Endothelial cell of umbilical vein (primary cell): ENCODE data around the gene KRT37. TPM values are rescaled to one million over a fixed set of nuclear protein-coding genes. Genes with fewer than 3 reads are reported as not detected.

Experiments
- BruUV-seq: library from RNA; stranded (reverse); fragments of 400-500 nt; replicated peaks from 2 replicates; lab custom pipeline; 2021; lab: Mats Ljungman, UMichigan
- CTCF ChIA-PET: fragments of 300-600, 350-600 bp; sonication (Branson Sonifier 250); formaldehyde crosslinking; loops from one replicate; lab custom pipeline; 2021; ENCODE audit warnings: antibody characterized with exemption, inconsistent platforms; lab: Charles Lee
- POLR2A ChIA-PET: fragments of 300-600, 350-600 bp; sonication (Branson Sonifier 250); formaldehyde crosslinking; loops from one replicate; lab custom pipeline; 2021; ENCODE audit warnings: antibody characterized with exemption, inconsistent platforms; lab: Charles Lee
- DNase-seq: peaks from one replicate; pipeline ENCODE4 v3.0.0-alpha.2; 2011; ENCODE audit warnings: low read depth, low spot score
- FAIRE-seq: peaks from 2 replicates; lab custom pipeline; 2011; peaks lifted over from hg19 to GRCh38; lab: Jason Lieb, UNC
- H2AFZ ChIP-seq: 2 replicates; pipeline ENCODE4 v1.6.0; 2012; ENCODE audit warnings: low read depth, low read length, control low read depth, inconsistent platforms
- H3K27ac ChIP-seq: 2 replicates; pipeline ENCODE4 v1.5.1; 2011; ENCODE audit warnings: low read depth, mild to moderate bottlenecking, control low read depth, low read length, moderate library complexity; ENCODE audit not compliant: insufficient read depth
- H3K27me3 ChIP-seq, 2 experiments: 2 replicates each; pipeline versions ENCODE4 v1.6.0 to v1.6.1; 2011; ENCODE audit warnings: low read length in 2 of 2, mixed read lengths in 1 of 2; ENCODE audit not compliant: control insufficient read depth in 2 of 2, insufficient read depth in 2 of 2
- H3K36me3 ChIP-seq, 2 experiments: 2 replicates in 1 of 2; 3 replicates in 1 of 2; pipeline ENCODE4 v1.5.1; 2011; ENCODE audit warnings: low read length in 2 of 2, mild to moderate bottlenecking in 1 of 2, moderate library complexity in 1 of 2; ENCODE audit not compliant: control insufficient read depth in 2 of 2, insufficient read depth in 2 of 2; ENCODE audit errors: extremely low read depth in 1 of 2
- H3K4me1 ChIP-seq: 3 replicates; pipeline ENCODE4 v1.5.1; 2011; ENCODE audit warnings: mild to moderate bottlenecking, low read length; ENCODE audit not compliant: control insufficient read depth, insufficient read depth; ENCODE audit errors: extremely low read depth
- H3K4me2 ChIP-seq: 2 replicates; pipeline ENCODE4 v1.6.1; 2011; ENCODE audit warnings: low read length, control low read depth, mixed read lengths; ENCODE audit not compliant: insufficient read depth
- H3K4me3 ChIP-seq, 3 experiments: fragments of 200-600 bp in 1 of 3; sonication (generic), shearing (Covaris generic) in 1 of 3; replicated peaks in 1 of 3; 2 replicates each; pipeline ENCODE4 v1.5.1; 2011 to 2016; ENCODE audit warnings: control low read depth in 3 of 3, low read length in 3 of 3, mild to moderate bottlenecking in 2 of 3, inconsistent platforms in 1 of 3, low read depth in 1 of 3, moderate library complexity in 1 of 3; ENCODE audit not compliant: insufficient read depth in 1 of 3
- H3K79me2 ChIP-seq: 2 replicates; pipeline ENCODE4 v1.6.0; 2012; ENCODE audit warnings: low read length, inconsistent platforms; ENCODE audit not compliant: control insufficient read depth, insufficient read depth
- H3K9ac ChIP-seq: replicated peaks from 2 replicates; pipeline ENCODE3; 2011; ENCODE audit warnings: low read length, control low read depth; ENCODE audit not compliant: insufficient read depth; ENCODE audit errors: extremely low read depth
- H3K9me1 ChIP-seq: replicated peaks from 3 replicates; pipeline ENCODE4 v1.6.0; 2011; ENCODE audit warnings: mild to moderate bottlenecking, low read length; ENCODE audit not compliant: control insufficient read depth, insufficient read depth; ENCODE audit errors: extremely low read depth
- H3K9me3 ChIP-seq: replicated peaks from 2 replicates; pipeline ENCODE4 v1.5.1; 2012; ENCODE audit warnings: low read length, inconsistent platforms; ENCODE audit not compliant: control insufficient read depth, insufficient read depth
- H4K20me1 ChIP-seq: replicated peaks from 2 replicates; pipeline ENCODE3; 2011; ENCODE audit warnings: mild to moderate bottlenecking, low read length; ENCODE audit not compliant: control insufficient read depth, insufficient read depth; ENCODE audit errors: extremely low read depth
- EZH2 ChIP-seq: IDR thresholded peaks from 2 replicates; pipeline ENCODE4 v1.6.1; 2012; ENCODE audit warnings: borderline replicate concordance, low read depth, mild to moderate bottlenecking, moderate library complexity, low read length, inconsistent platforms; ENCODE audit not compliant: severe bottlenecking
- FOS ChIP-seq: IDR thresholded peaks from 2 replicates; pipeline ENCODE4 v1.6.1; 2011; ENCODE audit warnings: mild to moderate bottlenecking, low read length, moderate library complexity, borderline replicate concordance; ENCODE audit not compliant: insufficient read depth
- MYC ChIP-seq: IDR thresholded peaks from one replicate; pipeline ENCODE4 v1.6.1; 2011; ENCODE audit warnings: mild to moderate bottlenecking, low read depth, low read length
- POLR2AphosphoS5 ChIP-seq: IDR thresholded peaks from 2 replicates; pipeline ENCODE4 v1.6.1; 2012; ENCODE audit warnings: low read depth, mild to moderate bottlenecking, control low read depth, low read length, moderate library complexity; ENCODE audit not compliant: insufficient read depth
- dilution Hi-C: fragments of 300-500 bp; cut with MboI; formaldehyde crosslinking; loops from one replicate; pipeline ENCODE4 v1.15.0; 2019; ENCODE audit warnings: low sequenced_read_pairs; ENCODE audit not compliant: extremely low pct_ligation_motif_present
- intact Hi-C: fragments of 100-400 bp; cut with micrococcal nuclease; formaldehyde crosslinking; loops from one replicate; pipeline ENCODE4 v1.10.0; 2022
- polyA plus RNA-seq, 4 experiments: library from polyadenylated mRNA; depleted of rRNA in 3 of 4; stranded (reverse) in 3 of 4; unstranded in 1 of 4; fragments of >200 nt; gene quantifications; 2 replicates each; pipeline versions ENCODE4 v1.2.1 to v1.2.3, GENCODE V29; 2011 to 2012; ENCODE audit warnings: missing spikeins in 1 of 4
- total RNA-seq: library from RNA; stranded (reverse); gene quantifications from 2 replicates; pipeline ENCODE4 v1.2.3, GENCODE V29; 2021
- TF ChIP-seq, protein P1 (sequence below): IDR thresholded peaks from 2 replicates; pipeline ENCODE4 v1.6.1; 2011; ENCODE audit not compliant: insufficient read depth, insufficient read length

Gene KRT37
- total and polyA plus RNA-seq, 2 donors (not counting 3 experiments of a cell fraction or from before 2014, with no cell fraction given) = not detected

DNA sequence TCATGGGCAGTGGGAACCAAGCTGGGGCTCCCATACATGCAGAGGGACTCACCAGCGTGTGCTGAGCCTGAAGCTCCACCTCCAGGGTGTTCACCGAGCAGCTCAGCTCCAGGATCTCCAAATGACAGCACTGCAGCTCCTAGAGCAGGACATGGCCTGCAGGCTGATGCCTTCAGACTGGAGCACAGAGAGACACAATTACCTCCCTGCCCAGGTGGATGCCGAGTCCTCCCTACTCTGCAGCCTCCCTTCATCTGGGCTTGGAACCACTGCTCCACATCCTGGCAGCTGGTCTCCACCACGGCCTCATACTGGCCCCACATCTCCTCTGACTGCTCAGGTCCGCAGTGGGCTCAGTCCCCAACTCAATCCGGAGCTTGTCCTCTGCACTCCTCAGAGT is 24.6 kb upstream of the KRT37 start:
- Histone ChIP-seq H2AFZ (no peak overlapping the region), H3K36me3 (no peaks in the 10 kb centered on the region), H3K9ac (no peak overlapping the region), H3K9me1 (no peaks in the 10 kb centered on the region), H3K4me2 (no peak overlapping the region), H3K4me1 (no peaks in the 10 kb centered on the region), H3K9me3 (no peaks in the 10 kb centered on the region), H4K20me1 (no peaks in the 10 kb centered on the region), H3K27ac (no peak overlapping the region), H3K4me3 (no peak overlapping the region), H3K79me2 (no peaks in the 10 kb centered on the region), H3K27me3 (peaks cover 5% of the 10 kb centered on the region in 2 experiments)
- no peak for DNase-seq
- intact Hi-C loops = no loop called here
- CTCF ChIA-PET = no interaction called here
- dilution Hi-C loops = no loop called here
- FAIRE-seq = no peak
- POLR2A ChIA-PET = no interaction called here
- TF ChIP-seq FOS (no peak), POLR2AphosphoS5 (no peak), MYC (no peak), EZH2 (no peak)
- BruUV-seq = no TSS peak

DNA sequence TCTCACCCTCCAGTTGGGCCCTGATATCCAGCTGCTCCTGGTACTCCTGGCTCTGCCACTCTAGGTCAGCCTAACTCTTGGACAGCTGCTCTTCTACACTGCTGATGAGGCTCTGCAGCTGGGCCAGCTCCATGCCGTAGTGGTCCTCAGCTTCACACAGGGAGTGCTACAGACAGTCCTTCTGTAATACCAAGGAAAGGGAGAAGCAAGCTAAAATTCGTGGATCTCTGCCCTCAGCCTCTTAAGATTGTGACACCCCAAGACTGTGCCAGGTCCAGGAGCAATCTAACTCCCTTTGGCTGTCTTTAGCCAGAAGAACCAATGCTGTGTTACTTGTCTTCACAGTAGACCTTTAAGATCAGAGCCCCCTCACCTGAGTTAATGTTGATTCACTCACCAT is 24.1 kb upstream of the KRT37 start:
- no peaks in the 10 kb centered on the region for H3K36me3 ChIP-seq
- no peak overlapping the region for H3K27ac ChIP-seq
- no peak overlapping the region for H3K4me2 ChIP-seq
- TF ChIP-seq, protein P1, sequence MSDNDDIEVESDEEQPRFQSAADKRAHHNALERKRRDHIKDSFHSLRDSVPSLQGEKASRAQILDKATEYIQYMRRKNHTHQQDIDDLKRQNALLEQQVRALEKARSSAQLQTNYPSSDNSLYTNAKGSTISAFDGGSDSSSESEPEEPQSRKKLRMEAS = no peak
- TF ChIP-seq MYC = no peak
- no peaks in the 10 kb centered on the region for H3K79me2 ChIP-seq
- H2AFZ ChIP-seq = no peak overlapping the region
- no peaks in the 10 kb centered on the region for H3K9me1 ChIP-seq
- H3K27me3 ChIP-seq = peaks cover 5% of the 10 kb centered on the region in 2 experiments
- ChIA-PET CTCF (interaction anchor here (0.6 kb wide), 1 partner anchor 542 kb away, joined by 3 read pairs; no protein-coding TSS in a partner anchor), POLR2A (no interaction called here)
- FAIRE-seq (no peak), DNase-seq (no peak)
- no peaks in the 10 kb centered on the region for H4K20me1 ChIP-seq
- no peaks in the 10 kb centered on the region for H3K4me1 ChIP-seq
- dilution Hi-C loops (no loop called here), intact Hi-C loops (no loop called here)
- H3K9ac ChIP-seq = no peak overlapping the region
- no peaks in the 10 kb centered on the region for H3K9me3 ChIP-seq
- H3K4me3 ChIP-seq = no peak overlapping the region
- BruUV-seq = no TSS peak
